Transverse colon (tissue), 4 donors: ENCODE results near the gene PDCD1. TPM values are rescaled to one million over a fixed set of nuclear protein-coding genes. Genes with fewer than 3 reads are reported as not detected.
"Not testable (repeated sequence)": the region's sequence is repeated elsewhere in the genome, so short reads cannot be mapped to it uniquely, and the experiment has no call there.

Experiments
- DNase-seq: peaks from one replicate; pipeline ENCODE4 v3.0.0-alpha.2; 2019
- H3K27ac ChIP-seq, 4 donors: fragments of 200-600 bp; sonication (generic); 2 replicates each; pipeline ENCODE4 v1.5.1; 2016 to 2018; ENCODE audit warnings: inconsistent platforms in 4 of 4
- H3K27me3 ChIP-seq: fragments of 200-600 bp; sonication (generic); 2 replicates; pipeline ENCODE4 v1.5.1; 2017; ENCODE audit warnings: inconsistent platforms
- H3K36me3 ChIP-seq, 4 donors: fragments of 200-600 bp; sonication (generic); 2 replicates each; pipeline ENCODE4 v1.5.1; 2017 to 2019; ENCODE audit warnings: inconsistent platforms in 4 of 4
- H3K4me1 ChIP-seq, 4 donors: fragments of 200-600 bp; sonication (generic); 2 replicates each; pipeline ENCODE4 v1.5.1; 2017 to 2020; ENCODE audit warnings: inconsistent platforms in 4 of 4
- H3K4me3 ChIP-seq, 4 donors: fragments of 200-600 bp; sonication (generic); 1 replicate in 1 of 4; 2 replicates in 3 of 4; pipeline versions ENCODE4 v1.5.1 to v1.6.1; 2017 to 2019; ENCODE audit warnings: inconsistent platforms in 4 of 4
- H3K9me3 ChIP-seq, 2 donors: fragments of 200-600 bp; sonication (generic); 2 replicates each; pipeline ENCODE4 v1.5.1; 2017 to 2019; ENCODE audit warnings: inconsistent platforms in 2 of 2
- EP300 ChIP-seq: sonication (generic); formaldehyde crosslinking; IDR thresholded peaks from one replicate; pipeline ENCODE4 v1.6.1; 2017; ENCODE audit warnings: antibody characterized with exemption, low read depth
- POLR2A ChIP-seq: fragments of 450-650 bp; IDR thresholded peaks from one replicate; pipeline ENCODE4 v1.6.1; 2016; ENCODE audit warnings: antibody characterized with exemption, mild to moderate bottlenecking, moderate library complexity
- POLR2AphosphoS5 ChIP-seq, 3 donors: sonication (generic); formaldehyde crosslinking; IDR thresholded peaks; one replicate each; pipeline ENCODE4 v1.6.1; 2016; ENCODE audit warnings: antibody characterized with exemption in 3 of 3
- whole genome bisulfite sequencing, 2 donors: methylation state at CpG; one replicate each; pipeline ENCODE4 v1.1.5; 2018; ENCODE audit warnings: low coverage in 1 of 2; 5-methylcytosine and 5-hydroxymethylcytosine counted together
- in situ Hi-C, 4 donors: fragments of 200-750 bp; cut with MboI; loops; one replicate each; pipeline versions ENCODE4 v1.15.0 to v1.15.1; 2017; ENCODE audit warnings: low sequenced_read_pairs in 3 of 4, low pct_ligation_motif_present in 1 of 4, low pct_unique_long_range_greater_than_20kb in 1 of 4
- intact Hi-C: fragments of 100-400 bp; cut with DNase I; formaldehyde crosslinking; loops from one replicate; pipeline ENCODE4 v1.15.1; 2023; ENCODE audit warnings: low total_unique reads
- total RNA-seq, 4 donors: library from RNA; depleted of rRNA; stranded (reverse); fragments of >200 nt; gene quantifications; one replicate each; pipeline ENCODE4 v1.1.0, GENCODE V29; 2016
- TF ChIP-seq, protein P1 (sequence below), 5 experiments: fragments of 200-600 bp in 3 of 5; fragments of 450-650 bp in 2 of 5; sonication (generic) in 3 of 5; IDR thresholded peaks; 1 replicate in 2 of 5; 2 replicates in 3 of 5; pipeline ENCODE4 v1.5.1; 2016 to 2017; ENCODE audit warnings: antibody characterized with exemption in 5 of 5, inconsistent platforms in 3 of 5, mild to moderate bottlenecking in 2 of 5, moderate library complexity in 1 of 5

PDCD1 gene
- under 1 TPM in 2 of 4 donors, not detected in 2; 0.55 to 0.64 TPM for total RNA-seq

DNA sequence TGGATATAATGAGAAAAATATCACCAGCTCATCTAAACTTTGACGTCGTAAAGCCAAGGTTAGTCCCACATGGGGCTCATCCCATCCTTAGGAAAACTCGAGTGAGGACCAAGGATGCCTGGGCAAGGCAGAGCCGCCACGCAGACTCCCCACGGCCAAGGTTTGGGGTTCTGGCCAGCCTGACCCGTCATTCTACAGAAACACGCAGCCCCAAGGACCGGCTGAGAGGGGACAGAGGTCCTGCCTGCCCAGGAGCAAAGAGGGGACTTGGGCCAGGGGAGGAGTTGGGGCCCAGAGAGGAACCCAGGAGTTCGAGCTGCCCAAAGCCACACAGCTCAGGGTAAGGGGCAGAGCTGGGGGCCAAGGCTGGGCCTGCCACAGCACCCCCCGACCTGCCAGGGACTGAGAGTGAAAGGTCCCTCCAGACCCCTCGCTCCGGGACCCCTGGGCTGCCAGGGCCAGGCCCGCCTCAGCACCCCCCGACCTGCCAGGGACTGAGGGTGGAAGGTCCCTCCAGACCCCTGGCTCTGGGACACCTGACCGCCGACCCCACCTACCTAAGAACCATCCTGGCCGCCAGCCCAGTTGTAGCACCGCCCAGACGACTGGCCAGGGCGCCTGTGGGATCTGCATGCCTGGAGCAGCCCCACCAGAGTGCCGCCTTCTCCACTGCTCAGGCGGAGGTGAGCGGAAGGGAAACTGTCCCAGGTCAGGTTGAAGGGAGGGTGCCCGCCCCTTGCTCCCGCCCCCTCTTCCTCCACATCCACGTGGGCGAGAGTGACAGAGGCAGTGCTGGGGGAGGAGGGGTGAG is at the start of gene PDCD1:
PDCD1 (minus strand) TSS at position 689 of the 811 bp plus-strand sequence; CDS start at position 633, 56 bp downstream.
- Histone ChIP-seq H3K9me3 (no peaks in the 10 kb centered on the region), H3K27me3 (peaks cover 32% of the 10 kb centered on the region), H3K27ac (peak within 1 kb of the TSS; percentile 18 to 70 (median 57)), H3K4me1 (peaks cover 12 to 18% (median 15%) of the 10 kb centered on the region in 4 donors), H3K4me3 (peak within 1 kb of the TSS in 3 of 4 donors; percentile 5 to 29 (median 12)), H3K36me3 (no peaks in the 10 kb centered on the region)
- DNase-seq, result peak; percentile 47
- TF ChIP-seq EP300, result no peak
- TF ChIP-seq POLR2A, result no peak
- in situ Hi-C loops, result no loop called here
- intact Hi-C loops, result no loop called here
- 51% methylated on average over 20 of the region's 28 CpGs; no CpG with 5 or more reads in 1 of the 2 donors for WGBS, 2 donors

DNA sequence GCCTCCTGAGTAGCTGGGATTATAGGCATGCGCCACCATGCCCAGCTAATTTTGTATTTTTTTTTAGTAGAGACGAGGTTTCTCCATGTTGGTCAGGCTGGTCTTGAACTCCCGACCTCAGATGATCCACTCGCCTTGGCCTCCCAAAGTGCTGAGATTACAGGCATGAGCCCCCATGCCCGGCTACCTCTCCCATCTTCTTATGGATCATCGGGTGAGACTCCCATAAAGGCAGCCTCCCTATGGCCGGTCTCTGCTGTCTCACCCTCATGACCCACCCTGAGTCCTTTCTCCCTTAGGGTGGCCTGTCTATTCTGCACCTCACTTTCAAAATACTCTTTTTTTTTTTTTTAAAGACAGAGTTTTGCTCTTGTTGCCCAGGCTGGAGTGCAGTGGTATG is 49.1 kb upstream of the PDCD1 start:
- H3K4me1 ChIP-seq, H3K4me3 ChIP-seq, DNase-seq, H3K27me3 ChIP-seq, H3K36me3 ChIP-seq, intact Hi-C loops, H3K27ac ChIP-seq, in situ Hi-C loops, H3K9me3 ChIP-seq: not testable (repeated sequence)
- 96 to 98% methylated on average over 6 to 7 of the region's 7 CpGs for WGBS, 2 donors

DNA sequence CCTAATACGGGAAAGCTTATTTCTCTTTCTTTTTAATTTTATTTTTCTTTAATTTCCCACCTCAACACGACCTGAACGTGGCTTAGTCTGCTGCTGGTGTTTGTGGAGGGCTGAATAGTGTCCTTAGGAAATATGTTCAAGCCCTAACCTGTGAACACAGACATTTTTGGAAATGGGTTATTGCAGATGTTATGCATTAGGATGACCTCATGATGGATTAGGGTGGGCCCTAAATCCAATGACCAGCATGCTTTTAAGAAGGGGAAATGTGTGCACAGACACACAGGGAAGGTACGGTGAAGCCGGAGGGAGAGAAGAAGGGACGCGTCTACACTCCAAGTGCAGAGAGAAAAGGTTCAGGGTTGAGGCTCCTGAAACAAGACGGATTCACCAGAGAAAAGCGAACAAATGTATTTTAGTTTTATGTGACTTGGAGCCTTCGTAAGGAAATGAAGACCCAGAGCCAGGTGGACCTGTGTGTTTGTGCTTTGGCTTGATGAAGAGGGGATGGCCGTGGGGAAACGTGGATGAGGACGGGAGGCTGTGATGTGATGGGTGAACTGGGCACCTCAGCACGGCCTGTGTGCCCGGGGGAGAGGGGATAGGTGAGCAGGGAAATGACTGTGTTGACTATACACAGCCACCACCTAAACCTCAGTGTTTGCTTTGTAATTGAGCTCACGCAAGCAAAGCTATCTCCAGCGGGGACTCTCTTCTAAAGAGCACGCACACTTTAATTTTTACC is 48.3 kb upstream of the PDCD1 start:
- Histone ChIP-seq H3K4me1 (peaks cover 0 to under 1% (median 0%) of the 10 kb centered on the region in 4 donors), H3K27me3 (no peaks in the 10 kb centered on the region), H3K27ac (no peak overlapping the region), H3K36me3 (no peaks in the 10 kb centered on the region), H3K4me3 (no peak overlapping the region), H3K9me3 (no peaks in the 10 kb centered on the region)
- in situ Hi-C loops (no loop called here), intact Hi-C loops (no loop called here)
- DNase-seq, result no peak
- WGBS, 2 donors, result 93 to 96% methylated on average over 15 to 18 of the region's 18 CpGs
- TF ChIP-seq, protein P1, sequence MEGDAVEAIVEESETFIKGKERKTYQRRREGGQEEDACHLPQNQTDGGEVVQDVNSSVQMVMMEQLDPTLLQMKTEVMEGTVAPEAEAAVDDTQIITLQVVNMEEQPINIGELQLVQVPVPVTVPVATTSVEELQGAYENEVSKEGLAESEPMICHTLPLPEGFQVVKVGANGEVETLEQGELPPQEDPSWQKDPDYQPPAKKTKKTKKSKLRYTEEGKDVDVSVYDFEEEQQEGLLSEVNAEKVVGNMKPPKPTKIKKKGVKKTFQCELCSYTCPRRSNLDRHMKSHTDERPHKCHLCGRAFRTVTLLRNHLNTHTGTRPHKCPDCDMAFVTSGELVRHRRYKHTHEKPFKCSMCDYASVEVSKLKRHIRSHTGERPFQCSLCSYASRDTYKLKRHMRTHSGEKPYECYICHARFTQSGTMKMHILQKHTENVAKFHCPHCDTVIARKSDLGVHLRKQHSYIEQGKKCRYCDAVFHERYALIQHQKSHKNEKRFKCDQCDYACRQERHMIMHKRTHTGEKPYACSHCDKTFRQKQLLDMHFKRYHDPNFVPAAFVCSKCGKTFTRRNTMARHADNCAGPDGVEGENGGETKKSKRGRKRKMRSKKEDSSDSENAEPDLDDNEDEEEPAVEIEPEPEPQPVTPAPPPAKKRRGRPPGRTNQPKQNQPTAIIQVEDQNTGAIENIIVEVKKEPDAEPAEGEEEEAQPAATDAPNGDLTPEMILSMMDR (IDR thresholded peaks at IDR 0.05), result no peak
- no peak for TF ChIP-seq EP300
- no peak for TF ChIP-seq POLR2AphosphoS5 (IDR thresholded peaks at IDR 0.05)
- no peak for TF ChIP-seq POLR2A

DNA sequence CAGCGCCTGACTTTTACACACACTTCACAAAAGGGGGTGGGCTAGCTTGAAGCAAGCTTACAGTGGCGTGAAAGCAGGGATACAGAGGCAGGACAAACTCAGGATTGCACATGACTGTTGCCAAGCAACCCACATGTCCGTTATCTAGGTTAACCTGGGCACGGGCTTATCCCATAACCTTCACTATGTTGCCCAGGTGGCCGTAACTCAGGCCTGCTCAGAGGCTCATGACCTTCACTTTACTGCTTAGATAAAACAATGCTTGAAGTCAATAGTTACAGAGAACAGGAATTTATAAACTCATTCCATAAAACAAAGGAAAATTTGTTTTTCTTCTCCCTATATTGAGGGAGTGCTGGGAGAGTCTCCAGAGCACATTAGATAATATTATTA is 47.7 kb upstream of the PDCD1 start:
- H3K27ac ChIP-seq, in situ Hi-C loops, H3K4me3 ChIP-seq, DNase-seq, H3K27me3 ChIP-seq, H3K4me1 ChIP-seq, H3K9me3 ChIP-seq, intact Hi-C loops, H3K36me3 ChIP-seq: not testable (repeated sequence)
- 93 to 100% methylated on average over 3 to 5 of the region's 5 CpGs for WGBS, 2 donors

DNA sequence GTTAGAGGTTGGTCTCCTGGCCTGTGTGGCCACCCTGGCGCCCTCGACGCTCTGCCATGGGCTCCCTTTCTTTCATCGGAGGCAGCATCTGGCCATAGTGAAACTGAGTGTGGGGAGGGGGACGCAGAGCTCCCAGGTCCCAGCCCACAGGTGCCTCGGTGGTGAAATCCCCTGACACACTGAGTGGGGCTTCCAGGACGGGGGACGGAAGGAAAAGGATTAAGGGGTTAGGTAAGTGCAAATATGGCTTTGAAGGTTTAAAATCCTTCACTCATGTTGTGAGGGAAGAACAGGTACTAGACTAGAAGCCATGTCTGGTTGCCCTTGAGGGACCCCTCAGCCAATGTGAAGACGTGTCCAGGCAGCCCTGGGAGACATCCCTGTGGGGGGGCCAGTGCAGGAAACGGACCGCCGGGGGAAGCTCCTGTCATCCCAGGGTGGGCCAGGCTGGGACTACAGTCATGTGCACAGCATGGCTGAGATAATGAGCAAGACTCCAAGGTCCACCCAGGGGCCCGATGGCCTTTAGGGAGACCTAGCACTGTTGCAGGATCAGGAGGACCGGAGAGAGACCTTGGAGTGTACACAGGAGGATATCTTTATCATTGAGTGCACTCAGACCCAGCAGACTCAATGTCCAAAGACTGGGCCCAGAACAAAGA is 47.2 kb upstream of the PDCD1 start:
- H3K36me3 ChIP-seq, result no peaks in the 10 kb centered on the region
- intact Hi-C loops (no loop called here), in situ Hi-C loops (no loop called here)
- H3K4me1 ChIP-seq, result peaks cover 0 to 10% (median 0%) of the 10 kb centered on the region in 4 donors
- no peaks in the 10 kb centered on the region for H3K9me3 ChIP-seq
- WGBS, 2 donors, result 95 to 96% methylated on average over 5 to 11 of the region's 14 CpGs
- TF ChIP-seq, protein P1 (IDR thresholded peaks at IDR 0.05), result no peak
- no peak for TF ChIP-seq POLR2A
- TF ChIP-seq EP300, result no peak
- no peak for TF ChIP-seq POLR2AphosphoS5 (IDR thresholded peaks at IDR 0.05)
- H3K27ac ChIP-seq, result no peak overlapping the region
- DNase-seq, result no peak
- H3K4me3 ChIP-seq, result no peak overlapping the region
- no peaks in the 10 kb centered on the region for H3K27me3 ChIP-seq
